HepG2 (cell line): ENCODE data around the gene EEA1. TPM values are rescaled to one million over a fixed set of nuclear protein-coding genes. Genes with fewer than 3 reads are reported as not detected.

Experiments
- ATAC-seq: fragments of 200-7000 bp; cut with Tn5 transposase; 3 replicates; pipeline ENCODE4 v1.9.1; 2020; ENCODE audit warnings: mild to moderate bottlenecking, moderate library complexity
- BruUV-seq: library from RNA; stranded (reverse); fragments of 400-500 nt; replicated peaks from 2 replicates; lab custom pipeline; 2021; lab: Mats Ljungman, UMichigan
- CTCF ChIA-PET: fragments of 300-600 bp; formaldehyde crosslinking; extraction: SDS; loops from one replicate; lab custom pipeline; 2021; ENCODE audit warnings: low total read pairs, inconsistent platforms, low intra/inter-chr PET ratio; lab: Yijun Ruan, JAX
- POLR2A ChIA-PET: fragments of 350-600 bp; sonication (Branson Sonifier 250); formaldehyde crosslinking; loops from one replicate; lab custom pipeline; 2020; ENCODE audit warnings: antibody characterized with exemption, inconsistent platforms; lab: Yijun Ruan, JAX
- DNase-seq: peaks from one replicate; pipeline ENCODE4 v3.0.0-alpha.2; 2015; ENCODE audit warnings: low spot score
- FAIRE-seq: peaks from 3 replicates; lab custom pipeline; 2011; peaks lifted over from hg19 to GRCh38; lab: Jason Lieb, UNC
- H2AFZ ChIP-seq: one replicate; pipeline ENCODE4 v1.6.1; 2011; ENCODE audit warnings: low read length, inconsistent platforms
- H3K27ac ChIP-seq: fragments of 300-600 bp; 3 replicates; pipeline ENCODE4 v1.8.0; 2011; ENCODE audit warnings: mixed run types, mild to moderate bottlenecking, mixed read lengths, low read length, inconsistent platforms; ENCODE audit not compliant: insufficient read depth; ENCODE audit errors: extremely low read length
- H3K27me3 ChIP-seq, 2 experiments: fragments of 200-600 bp in 1 of 2; 2 replicates in 1 of 2; 3 replicates in 1 of 2; pipeline versions ENCODE4 v1.6.0 to v1.8.0; 2011; ENCODE audit warnings: low read length in 2 of 2, mild to moderate bottlenecking in 2 of 2, moderate library complexity in 2 of 2, inconsistent platforms in 1 of 2; ENCODE audit not compliant: insufficient read depth in 2 of 2, control insufficient read depth in 1 of 2
- H3K36me3 ChIP-seq, 2 experiments: fragments of 200-600 bp in 1 of 2; replicated peaks in 1 of 2; 2 replicates in 1 of 2; 3 replicates in 1 of 2; pipeline versions ENCODE4 v1.5.1 to v1.8.0; 2011; ENCODE audit warnings: low read length in 2 of 2, inconsistent platforms in 1 of 2; ENCODE audit not compliant: insufficient read depth in 2 of 2, control insufficient read depth in 1 of 2
- H3K4me1 ChIP-seq: 2 replicates; pipeline ENCODE4 v1.5.1; 2012; ENCODE audit warnings: low read length, inconsistent platforms; ENCODE audit not compliant: insufficient read depth
- H3K4me2 ChIP-seq: 2 replicates; pipeline ENCODE4 v1.6.0; 2011; ENCODE audit warnings: low read depth, low read length, inconsistent platforms
- H3K4me3 ChIP-seq, 3 experiments: fragments of 200-600 bp in 1 of 3; sonication (generic), shearing (Covaris generic) in 1 of 3; replicated peaks in 1 of 3; 2 replicates each; pipeline ENCODE4 v1.5.1; 2011 to 2016; ENCODE audit warnings: low read length in 3 of 3, inconsistent platforms in 2 of 3, low read depth in 2 of 3, mild to moderate bottlenecking in 2 of 3, control low read depth in 1 of 3, mixed read lengths in 1 of 3; ENCODE audit not compliant: insufficient read depth in 1 of 3
- H3K79me2 ChIP-seq: one replicate; pipeline ENCODE4 v1.6.1; 2011; ENCODE audit warnings: low read length, inconsistent platforms; ENCODE audit not compliant: insufficient read depth
- H3K9ac ChIP-seq: 2 replicates; pipeline ENCODE4 v1.6.0; 2011; ENCODE audit warnings: mild to moderate bottlenecking, low read depth, low read length, inconsistent platforms; ENCODE audit not compliant: insufficient read depth
- H3K9me3 ChIP-seq: 2 replicates; pipeline ENCODE4 v1.5.1; 2012; ENCODE audit warnings: mild to moderate bottlenecking, low read length
- H4K20me1 ChIP-seq: 2 replicates; pipeline ENCODE4 v1.6.0; 2011; ENCODE audit warnings: inconsistent platforms, mild to moderate bottlenecking, low read length, moderate library complexity; ENCODE audit not compliant: insufficient read depth
- FIP1L1 ChIP-seq: fragments of 200-400 bp; formaldehyde crosslinking; IDR thresholded peaks from 2 replicates; pipeline ENCODE4 v1.6.1; 2018; ENCODE audit warnings: low read depth, mild to moderate bottlenecking, low read length, moderate library complexity, borderline replicate concordance; ENCODE audit not compliant: insufficient read depth
- MEIS1 ChIP-seq: sonication (generic); formaldehyde crosslinking; IDR thresholded peaks from 2 replicates; pipeline ENCODE4 v1.9.0; 2021; ENCODE audit warnings: mild to moderate bottlenecking, missing genetic modification reagents, moderate library complexity, borderline replicate concordance
- MIER2 ChIP-seq: IDR thresholded peaks from 2 replicates; pipeline ENCODE4 v1.6.1; 2016; ENCODE audit warnings: missing biosample characterization, missing genetic modification reagents
- SMYD3 ChIP-seq: sonication (generic); formaldehyde crosslinking; IDR thresholded peaks from 2 replicates; pipeline ENCODE4 v1.8.1; 2023; ENCODE audit warnings: mild to moderate bottlenecking, missing genetic modification reagents
- SP2 ChIP-seq: sonication (generic); formaldehyde crosslinking; IDR thresholded peaks from 2 replicates; pipeline ENCODE4 v1.5.1; 2020; ENCODE audit warnings: mild to moderate bottlenecking, missing genetic modification reagents
- ZNF260 ChIP-seq: sonication (generic); formaldehyde crosslinking; IDR thresholded peaks from 2 replicates; pipeline ENCODE4 v1.4.0; 2020; ENCODE audit warnings: missing genetic modification reagents, low read depth, mild to moderate bottlenecking, borderline replicate concordance
- ZNF484 ChIP-seq: sonication (generic); formaldehyde crosslinking; IDR thresholded peaks from 2 replicates; pipeline ENCODE4 v1.5.1; 2020; ENCODE audit warnings: mild to moderate bottlenecking, low read depth, missing genetic modification reagents, borderline replicate concordance
- WGBS: methylation state at CpG from one replicate; pipeline ENCODE4 v1.1.6; 2017; ENCODE audit warnings: low lambda C conversion rate; 5-methylcytosine and 5-hydroxymethylcytosine counted together
- in situ Hi-C: cut with HindIII; loops from 2 replicates; pipeline ENCODE4 v1.10.0; 2017; ENCODE audit warnings: low pct_unique_long_range_greater_than_20kb; ENCODE audit not compliant: extremely low pct_ligation_motif_present
- intact Hi-C: fragments of 100-400 bp; cut with micrococcal nuclease; formaldehyde crosslinking; loops from one replicate; pipeline ENCODE4 v1.10.0; 2022; ENCODE audit not compliant: unreplicated experiment
- polyA plus RNA-seq, 8 experiments: library from polyadenylated mRNA; depleted of rRNA in 3 of 8; stranded (reverse) in 7 of 8; unstranded in 1 of 8; fragments of >200 nt; fragmentation: Illumina TruSeq in 4 of 8; extraction: Trizol in 4 of 8; gene quantifications; 2 replicates each; pipeline versions ENCODE4 v1.2.1 to v1.2.3, GENCODE V29; 2011 to 2016; ENCODE audit warnings: low read depth in 4 of 8, missing spikeins in 1 of 8, mixed read lengths in 1 of 8; ENCODE audit not compliant: insufficient read depth in 1 of 8
- total RNA-seq, 5 experiments: library from RNA; depleted of rRNA; stranded (reverse); fragments of >200 nt; fragmentation: Illumina TruSeq; extraction: Trizol; gene quantifications; 2 replicates each; pipeline ENCODE4 v1.2.3, GENCODE V29; 2016; ENCODE audit warnings: low read depth in 1 of 5
- TF ChIP-seq, protein P1 (sequence below): sonication (generic); formaldehyde crosslinking; IDR thresholded peaks from 2 replicates; pipeline ENCODE4 v1.5.0; 2020; ENCODE audit warnings: mild to moderate bottlenecking, missing genetic modification reagents, moderate library complexity
- TF ChIP-seq, protein P2 (sequence below): sonication (generic); formaldehyde crosslinking; IDR thresholded peaks from 2 replicates; pipeline ENCODE4 v1.4.0; 2020; ENCODE audit warnings: missing genetic modification reagents; ENCODE audit errors: not compliant biosample characterization

Gene EEA1
- total and polyA plus RNA-seq, 2 of the 13 experiments (the other 11 are each of a cell fraction or from before 2014, with no cell fraction given), result 5.0 to 19.3 TPM

DNA sequence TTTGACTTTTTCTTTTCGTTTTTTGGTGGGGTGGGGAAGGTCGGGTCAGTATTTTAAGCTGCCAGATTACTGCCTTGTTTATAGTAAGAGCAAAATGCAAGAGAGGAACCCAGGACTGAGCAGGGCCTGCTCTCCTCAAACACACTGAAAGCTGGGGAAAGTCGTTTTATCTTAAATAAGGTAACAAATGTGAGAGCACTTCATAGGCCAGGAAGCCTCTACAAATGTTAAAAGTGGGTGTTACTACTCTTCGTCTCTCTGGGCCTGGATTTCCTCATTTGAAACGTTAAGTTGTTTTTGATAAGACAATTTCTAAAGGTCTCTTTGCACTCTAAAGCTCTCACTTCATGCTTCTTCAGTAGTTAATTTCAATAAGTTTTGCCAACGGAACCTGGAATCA is 192.5 kb downstream of the EEA1 start:
- 14% methylated on average over 6 of the region's 6 CpGs for WGBS
- BruUV-seq, result no TSS peak
- Histone ChIP-seq H3K4me2 (no peak overlapping the region), H3K27ac (no peak overlapping the region), H3K36me3 (no peaks in the 10 kb centered on the region), H3K79me2 (no peaks in the 10 kb centered on the region), H3K27me3 (peaks cover 0 to 20% of the 10 kb centered on the region in 2 experiments; a peak in 2 of 5 replicates), H4K20me1 (no peaks in the 10 kb centered on the region)
- CTCF ChIA-PET, result no interaction called here
- FAIRE-seq, result no peak
- DNase-seq, result no peak
- TF ChIP-seq, protein P1, sequence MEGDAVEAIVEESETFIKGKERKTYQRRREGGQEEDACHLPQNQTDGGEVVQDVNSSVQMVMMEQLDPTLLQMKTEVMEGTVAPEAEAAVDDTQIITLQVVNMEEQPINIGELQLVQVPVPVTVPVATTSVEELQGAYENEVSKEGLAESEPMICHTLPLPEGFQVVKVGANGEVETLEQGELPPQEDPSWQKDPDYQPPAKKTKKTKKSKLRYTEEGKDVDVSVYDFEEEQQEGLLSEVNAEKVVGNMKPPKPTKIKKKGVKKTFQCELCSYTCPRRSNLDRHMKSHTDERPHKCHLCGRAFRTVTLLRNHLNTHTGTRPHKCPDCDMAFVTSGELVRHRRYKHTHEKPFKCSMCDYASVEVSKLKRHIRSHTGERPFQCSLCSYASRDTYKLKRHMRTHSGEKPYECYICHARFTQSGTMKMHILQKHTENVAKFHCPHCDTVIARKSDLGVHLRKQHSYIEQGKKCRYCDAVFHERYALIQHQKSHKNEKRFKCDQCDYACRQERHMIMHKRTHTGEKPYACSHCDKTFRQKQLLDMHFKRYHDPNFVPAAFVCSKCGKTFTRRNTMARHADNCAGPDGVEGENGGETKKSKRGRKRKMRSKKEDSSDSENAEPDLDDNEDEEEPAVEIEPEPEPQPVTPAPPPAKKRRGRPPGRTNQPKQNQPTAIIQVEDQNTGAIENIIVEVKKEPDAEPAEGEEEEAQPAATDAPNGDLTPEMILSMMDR (CRISPR knock-in tag), result no peak
- TF ChIP-seq MIER2 (CRISPR knock-in tag) (no peak), MEIS1 (CRISPR knock-in tag) (no peak), SMYD3 (no peak), SP2 (CRISPR knock-in tag) (no peak), ZNF484 (no peak), FIP1L1 (no peak), ZNF260 (no peak)
- TF ChIP-seq, protein P2, sequence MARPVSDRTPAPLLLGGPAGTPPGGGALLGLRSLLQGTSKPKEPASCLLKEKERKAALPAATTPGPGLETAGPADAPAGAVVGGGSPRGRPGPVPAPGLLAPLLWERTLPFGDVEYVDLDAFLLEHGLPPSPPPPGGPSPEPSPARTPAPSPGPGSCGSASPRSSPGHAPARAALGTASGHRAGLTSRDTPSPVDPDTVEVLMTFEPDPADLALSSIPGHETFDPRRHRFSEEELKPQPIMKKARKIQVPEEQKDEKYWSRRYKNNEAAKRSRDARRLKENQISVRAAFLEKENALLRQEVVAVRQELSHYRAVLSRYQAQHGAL (CRISPR knock-in tag), result no peak
- TF ChIP-seq, all 625 proteins: peak for 0
- H2AFZ ChIP-seq, result no peak overlapping the region
- in situ Hi-C loops, result no loop called here
- intact Hi-C loops, result no loop called here
- no peak for ATAC-seq
- no peaks in the 10 kb centered on the region for H3K4me1 ChIP-seq
- H3K4me3 ChIP-seq, result no peak overlapping the region
- no peak overlapping the region for H3K9ac ChIP-seq
- POLR2A ChIA-PET, result no interaction called here
- H3K9me3 ChIP-seq, result no peaks in the 10 kb centered on the region
